SK-N-MC (cell line): Measurements from ENCODE around the gene STK39.

ENCODE experiments used
- DNase-seq: peaks from one replicate; pipeline ENCODE4 v3.0.0-alpha.2; 2011; ENCODE audit warnings: low read depth, low spot score
- H3K27ac ChIP-seq: fragments of 200-600 bp; sonication (generic); 2 replicates; pipeline ENCODE4 v1.5.1; 2016; ENCODE audit warnings: mixed run types
- H3K36me3 ChIP-seq: fragments of 200-600 bp; sonication (generic); 2 replicates; pipeline ENCODE4 v1.6.1; 2017; ENCODE audit warnings: antibody characterized with exemption, low read length, mixed read lengths; ENCODE audit not compliant: insufficient read depth
- H3K4me3 ChIP-seq: fragments of 200-600 bp; sonication (generic); 2 replicates; pipeline ENCODE4 v1.5.1; 2016
- H3K9ac ChIP-seq: fragments of 200-600 bp; sonication (generic); 2 replicates; pipeline ENCODE4 v1.8.0; 2017; ENCODE audit warnings: mixed run types, mixed read lengths; ENCODE audit not compliant: insufficient read length
- H3K9me3 ChIP-seq: fragments of 200-600 bp; sonication (generic); 2 replicates; pipeline ENCODE4 v1.6.1; 2017; ENCODE audit warnings: low read depth, mild to moderate bottlenecking, antibody characterized with exemption, low read length, moderate library complexity, mixed read lengths
- EZH2 ChIP-seq: fragments of 200-600 bp; sonication (generic); IDR thresholded peaks from one replicate; pipeline ENCODE4 v1.6.1; 2017; ENCODE audit warnings: antibody characterized with exemption
- FOXP2 ChIP-seq: optimal IDR thresholded peaks from 2 replicates; pipeline ENCODE3; 2011; ENCODE audit warnings: mild to moderate bottlenecking, moderate library complexity; ENCODE audit not compliant: insufficient read depth; ENCODE audit errors: extremely low read length, control extremely low read depth
- POLR2AphosphoS5 ChIP-seq: IDR thresholded peaks from 2 replicates; pipeline ENCODE4 v1.6.1; 2012; ENCODE audit warnings: mild to moderate bottlenecking, low read depth, low read length, borderline replicate concordance

Gene STK39

GRCh38 chr2:168015274-168015953 is 232.0 kb downstream of the STK39 start:
- Histone ChIP-seq H3K9me3 (no peaks in the 10 kb centered on the region), H3K9ac (no peak overlapping the region), H3K27ac (no peak overlapping the region), H3K4me3 (no peak overlapping the region), H3K36me3 (no peaks in the 10 kb centered on the region)
- no peak for DNase-seq
- TF ChIP-seq POLR2AphosphoS5 = no peak
- TF ChIP-seq EZH2 = no peak
- TF ChIP-seq FOXP2 = no peak

GRCh38 chr2:168009900-168010299 is 237.5 kb downstream of the STK39 start:
- Histone ChIP-seq H3K4me3 (no peak overlapping the region), H3K36me3 (no peaks in the 10 kb centered on the region), H3K9ac (no peak overlapping the region), H3K27ac (no peak overlapping the region), H3K9me3 (0 out of 2 replicates have a peak, but pooled peaks cover 2% of the 10 kb centered on the region)
- DNase-seq = no peak
- TF ChIP-seq FOXP2 (no peak), EZH2 (no peak), POLR2AphosphoS5 (no peak)

GRCh38 chr2:168008646-168009195 is 238.7 kb downstream of the STK39 start:
- Histone ChIP-seq H3K4me3 (no peak overlapping the region), H3K36me3 (no peaks in the 10 kb centered on the region), H3K27ac (no peak overlapping the region), H3K9me3 (0 out of 2 replicates have a peak, but pooled peaks cover 2% of the 10 kb centered on the region), H3K9ac (no peak overlapping the region)
- TF ChIP-seq EZH2 = no peak
- TF ChIP-seq FOXP2 = no peak
- TF ChIP-seq POLR2AphosphoS5 = no peak
- DNase-seq = no peak

GRCh38 chr2:168006498-168006897 is 240.9 kb downstream of the STK39 start:
- no peak for DNase-seq
- TF ChIP-seq POLR2AphosphoS5 (no peak), EZH2 (no peak), FOXP2 (no peak)
- Histone ChIP-seq H3K9ac (no peak overlapping the region), H3K4me3 (no peak overlapping the region), H3K9me3 (0 out of 2 replicates have a peak, but pooled peaks cover 2% of the 10 kb centered on the region), H3K36me3 (no peaks in the 10 kb centered on the region), H3K27ac (no peak overlapping the region)

GRCh38 chr2:168005586-168005985 is 241.8 kb downstream of the STK39 start:
- no peak overlapping the region for H3K27ac ChIP-seq
- H3K36me3 ChIP-seq = no peaks in the 10 kb centered on the region
- H3K9ac ChIP-seq = no peak overlapping the region
- 0 out of 2 replicates have a peak, but pooled peaks cover 2% of the 10 kb centered on the region for H3K9me3 ChIP-seq
- DNase-seq = no peak
- TF ChIP-seq POLR2AphosphoS5 = no peak
- TF ChIP-seq EZH2 = no peak
- TF ChIP-seq FOXP2 = no peak
- H3K4me3 ChIP-seq = no peak overlapping the region

GRCh38 chr2:168003876-168004275 is 243.5 kb downstream of the STK39 start:
- no peak for DNase-seq
- Histone ChIP-seq H3K27ac (0 out of 2 replicates have a peak overlapping the region, but pooled peaks have one; percentile 23), H3K9me3 (0 out of 2 replicates have a peak, but pooled peaks cover 2% of the 10 kb centered on the region), H3K4me3 (no peak overlapping the region), H3K9ac (no peak overlapping the region), H3K36me3 (no peaks in the 10 kb centered on the region)
- TF ChIP-seq EZH2 (no peak), POLR2AphosphoS5 (no peak), FOXP2 (no peak)

- TF ChIP-seq POLR2AphosphoS5 = no peak
- no peak for TF ChIP-seq EZH2
- TF ChIP-seq FOXP2 = no peak
- no peak overlapping the region for H3K9ac ChIP-seq
- DNase-seq = no peak
- 0 out of 2 replicates have a peak, but pooled peaks cover 2% of the 10 kb centered on the region for H3K9me3 ChIP-seq
- no peaks in the 10 kb centered on the region for H3K36me3 ChIP-seq
- H3K27ac ChIP-seq = no peak overlapping the region
- no peak overlapping the region for H3K4me3 ChIP-seq
These were observed 245.3 kb downstream of the STK39 start for GRCh38 chr2:168002021-168002553.

GRCh38 chr2:167992278-167992677 is 255.1 kb downstream of the STK39 start:
- no peaks in the 10 kb centered on the region for H3K9me3 ChIP-seq
- H3K4me3 ChIP-seq = no peak overlapping the region
- no peak overlapping the region for H3K27ac ChIP-seq
- no peak overlapping the region for H3K9ac ChIP-seq
- TF ChIP-seq FOXP2 (no peak), EZH2 (no peak), POLR2AphosphoS5 (no peak)
- H3K36me3 ChIP-seq = no peaks in the 10 kb centered on the region
- DNase-seq = no peak
